ENCODE results near the gene FILIP1.

Gene FILIP1

GRCh38 chr6:75334266-75335040, 159.1 kb downstream of the FILIP1 start:
- no peak for DNase-seq (ENCODE audit: low read depth)

GRCh38 chr6:75333676-75334200, 159.9 kb downstream of the FILIP1 start:
- no peak for DNase-seq (ENCODE audit: low read depth)

- DNase-seq (ENCODE audit: low read depth) = no peak
Observed at GRCh38 chr6:75331151-75331550, 162.4 kb downstream of the FILIP1 start.

DNA sequence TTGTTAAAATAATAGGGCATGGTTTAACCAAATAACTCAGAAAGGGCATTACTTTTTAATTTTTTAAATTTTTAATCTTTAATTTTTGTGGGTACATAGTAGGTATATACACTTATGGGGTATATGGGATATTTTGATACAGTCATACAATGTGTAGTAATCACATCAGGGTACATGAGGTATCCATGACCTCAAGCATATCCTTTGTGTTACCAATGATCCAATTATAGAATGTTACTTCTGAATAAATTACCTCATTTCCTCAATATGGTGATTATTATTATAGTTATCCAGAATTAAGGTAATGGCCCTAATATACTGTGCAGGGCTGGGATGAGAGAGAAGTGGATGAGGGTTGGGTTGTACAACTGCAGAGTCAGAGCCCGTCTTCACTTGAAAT, 163.9 kb downstream of the FILIP1 start:
- no peak for DNase-seq (ENCODE audit: low read depth)

DNA sequence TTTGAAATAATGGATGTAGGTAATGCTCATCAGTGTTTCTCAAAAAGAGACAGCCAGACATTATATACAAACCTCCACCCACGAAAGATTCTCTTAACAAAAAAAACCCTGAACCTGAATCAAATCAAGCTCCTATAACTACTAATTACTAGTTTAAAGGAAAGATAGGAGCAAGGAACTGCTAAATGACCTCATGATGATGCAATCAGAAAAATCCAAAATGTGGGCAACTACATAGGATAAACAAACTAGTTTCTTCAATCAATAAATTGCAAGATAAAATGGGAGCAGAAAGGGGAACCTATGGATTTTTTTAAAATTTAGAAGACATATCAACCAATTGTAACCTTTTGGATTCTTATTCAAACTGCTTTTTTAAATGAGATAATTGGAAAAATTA, 165.8 kb downstream of the FILIP1 start:
- DNase-seq (ENCODE audit: low read depth) = no peak

DNA sequence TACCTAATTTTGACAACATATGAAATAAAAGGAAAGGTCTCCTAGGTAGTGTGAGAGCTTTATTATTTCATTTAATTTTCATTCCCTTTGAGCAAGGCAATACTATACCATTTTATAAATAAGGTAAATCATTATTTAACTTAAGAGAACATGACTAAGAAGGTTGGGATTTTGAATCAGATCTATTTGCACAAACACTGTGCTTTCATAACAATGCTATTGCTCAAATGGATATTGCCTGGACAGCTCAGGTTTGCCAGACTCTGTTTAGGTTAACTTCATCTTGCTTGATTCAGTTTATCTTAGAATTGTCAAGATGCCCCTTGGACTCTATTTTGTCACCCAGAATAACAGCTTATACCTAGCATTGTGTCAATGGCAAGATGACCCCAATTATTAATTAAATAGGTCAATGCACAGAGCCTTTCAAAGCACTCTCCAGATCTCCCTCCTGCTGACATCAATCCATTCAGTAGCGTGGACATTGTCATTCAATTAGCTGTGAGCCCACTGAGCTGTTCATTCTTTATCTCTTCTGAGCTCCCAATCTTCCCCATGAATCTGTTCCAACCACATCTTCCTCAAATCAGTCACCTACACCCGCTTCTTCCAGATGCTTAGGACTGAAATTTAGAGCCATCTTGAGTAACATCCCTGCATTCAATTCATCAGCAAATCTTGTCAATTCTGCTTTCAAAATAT, 166.9 kb downstream of the FILIP1 start:
- no peak for DNase-seq (ENCODE audit: low read depth)

DNA sequence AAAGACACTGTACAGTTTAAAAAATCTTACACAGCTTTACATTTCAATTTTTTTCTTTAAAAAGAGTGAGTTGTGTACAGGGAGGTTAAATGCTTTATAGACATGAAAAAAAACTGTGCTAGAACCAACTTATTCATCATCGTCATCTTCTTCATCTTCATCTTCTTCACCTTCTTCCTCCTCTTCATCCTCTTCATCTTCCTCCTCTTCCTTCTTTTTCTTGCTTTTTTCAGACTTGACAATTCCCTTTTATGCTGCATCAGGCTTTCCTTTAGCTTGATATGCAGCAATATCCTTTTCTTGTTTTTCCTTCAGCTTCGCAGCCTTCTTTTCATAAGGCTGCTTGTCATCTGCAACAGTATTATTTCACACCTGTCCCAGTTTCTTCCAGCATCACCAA, 174.7 kb downstream of the FILIP1 start:
- no peak for DNase-seq (ENCODE audit: low read depth)

- no peak for DNase-seq (ENCODE audit: low read depth)
Observed at GRCh38 chr6:75317503-75318206, 175.9 kb downstream of the FILIP1 start.

DNA sequence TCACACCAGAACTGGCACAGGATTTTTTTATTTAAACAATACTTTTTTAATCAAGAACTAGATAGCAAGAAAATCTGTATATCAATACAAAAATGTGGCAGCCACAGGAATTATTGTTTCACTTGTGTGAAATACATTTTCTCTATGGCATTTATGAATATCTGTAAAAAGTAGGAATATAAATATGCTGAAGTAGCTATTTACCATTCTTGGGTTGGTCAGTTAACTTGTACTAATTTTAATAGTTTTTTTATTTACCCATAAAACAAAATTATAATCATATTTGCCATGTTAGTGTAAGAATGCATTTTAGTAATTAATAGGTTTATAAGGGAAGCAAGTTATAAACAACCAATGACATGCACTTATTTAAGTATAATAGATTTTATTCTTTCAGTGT, 177.6 kb downstream of the FILIP1 start:
- no peak for DNase-seq (ENCODE audit: low read depth)

DNA sequence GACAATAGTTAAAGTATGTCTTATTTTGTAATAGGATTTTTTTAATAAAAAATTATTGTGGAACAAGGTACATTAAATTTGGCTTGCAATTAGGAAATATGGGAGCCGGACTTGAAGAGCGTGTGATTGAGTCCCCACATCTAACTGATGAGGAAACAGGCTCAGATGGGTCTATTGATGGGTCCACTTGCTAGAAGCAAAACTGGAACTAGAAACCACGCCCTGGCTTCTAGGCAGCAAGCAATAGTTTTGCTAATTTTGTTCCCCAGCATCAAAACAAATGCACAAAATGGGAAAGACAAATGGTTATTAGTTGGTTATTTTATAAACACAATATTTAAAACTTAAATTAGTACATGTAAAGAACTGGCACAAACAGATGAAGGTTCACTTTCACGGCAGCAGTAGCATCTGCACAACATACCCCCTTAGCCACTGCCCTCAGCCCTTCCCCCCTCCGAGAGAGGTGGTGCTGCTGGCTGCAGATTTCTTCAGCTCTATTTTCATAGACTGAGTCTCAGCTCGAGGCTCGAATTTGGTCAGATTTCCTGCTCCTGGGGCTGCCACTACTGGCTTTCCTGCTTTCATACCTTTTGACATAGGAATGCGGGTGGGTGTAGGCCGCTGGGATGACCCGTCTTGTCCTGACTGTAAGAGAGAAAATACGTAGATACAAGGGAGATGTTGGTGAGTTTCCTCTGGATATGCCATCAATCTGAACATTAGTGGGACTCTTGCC, 185.2 kb downstream of the FILIP1 start:
- DNase-seq (ENCODE audit: low read depth) = no peak

DNA sequence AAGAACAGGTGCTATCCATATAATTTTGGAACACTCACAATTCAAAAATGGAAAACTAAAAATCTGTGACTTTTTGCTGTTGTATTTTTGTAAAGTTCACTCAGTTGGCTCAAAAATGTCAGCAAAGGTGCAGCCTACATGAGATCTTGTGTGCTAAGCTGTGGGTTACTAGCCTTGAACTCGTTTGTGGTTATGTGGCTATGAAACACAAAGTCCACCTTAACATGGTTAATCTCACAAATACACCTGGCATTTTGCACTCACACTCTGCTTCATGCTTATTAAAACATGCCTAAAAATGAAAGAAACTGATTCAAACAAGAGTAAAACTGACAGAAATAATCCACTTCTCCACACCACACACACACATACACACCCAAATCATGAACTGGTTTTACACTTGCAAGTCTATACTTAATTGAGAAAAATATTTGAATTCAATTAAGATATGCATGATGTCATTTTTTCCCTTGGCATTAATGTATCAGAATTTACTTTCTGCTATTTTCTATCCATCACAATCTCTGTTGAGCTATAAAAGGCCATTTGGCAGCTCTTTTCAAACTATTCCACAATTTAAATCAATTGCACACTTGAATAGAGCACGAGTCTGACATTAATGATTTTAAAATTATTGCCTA, 186.1 kb downstream of the FILIP1 start:
- DNase-seq (ENCODE audit: low read depth) = no peak

GRCh38 chr6:75306064-75306463, 187.5 kb downstream of the FILIP1 start:
- no peak for DNase-seq (ENCODE audit: low read depth)

DNA sequence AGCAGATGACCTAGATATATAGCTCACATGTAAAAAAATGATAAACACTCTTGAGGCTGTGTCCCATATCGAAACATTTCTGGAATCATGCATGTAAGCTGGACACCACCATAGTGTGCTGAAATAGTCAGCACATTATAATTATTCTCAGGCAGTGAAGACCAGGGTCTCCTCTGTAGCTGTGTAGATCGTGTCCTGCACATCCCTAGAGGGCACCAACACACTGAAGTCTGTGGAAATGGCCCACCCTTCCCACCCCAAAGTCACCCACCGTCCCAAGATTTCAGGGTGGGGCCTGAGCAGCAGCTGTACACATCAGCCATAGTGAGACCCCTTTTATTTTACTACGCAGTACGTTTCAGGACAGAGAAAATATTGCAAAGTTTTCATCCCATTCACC, 188.0 kb downstream of the FILIP1 start:
- DNase-seq (ENCODE audit: low read depth) = no peak

DNA sequence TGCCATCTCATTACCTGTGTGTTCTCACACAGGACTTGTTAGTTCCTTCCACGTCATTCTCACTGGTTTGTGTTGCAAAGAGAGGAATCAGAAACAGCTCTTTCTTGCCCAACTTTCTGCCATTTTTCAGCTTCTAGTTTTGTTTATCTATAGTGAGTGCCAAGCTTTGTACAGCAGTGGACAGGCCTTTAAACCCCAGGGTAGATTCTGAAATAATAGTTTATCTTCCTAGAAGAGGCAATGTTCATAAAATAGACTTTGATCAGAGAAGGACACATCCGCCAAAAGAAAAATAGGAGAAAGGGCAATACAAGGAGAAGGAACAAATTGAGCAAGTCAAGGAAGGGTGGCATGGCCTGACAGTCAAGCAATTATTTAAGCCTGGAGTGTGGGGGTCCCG, 191.3 kb downstream of the FILIP1 start:
- DNase-seq (ENCODE audit: low read depth) = no peak

DNA sequence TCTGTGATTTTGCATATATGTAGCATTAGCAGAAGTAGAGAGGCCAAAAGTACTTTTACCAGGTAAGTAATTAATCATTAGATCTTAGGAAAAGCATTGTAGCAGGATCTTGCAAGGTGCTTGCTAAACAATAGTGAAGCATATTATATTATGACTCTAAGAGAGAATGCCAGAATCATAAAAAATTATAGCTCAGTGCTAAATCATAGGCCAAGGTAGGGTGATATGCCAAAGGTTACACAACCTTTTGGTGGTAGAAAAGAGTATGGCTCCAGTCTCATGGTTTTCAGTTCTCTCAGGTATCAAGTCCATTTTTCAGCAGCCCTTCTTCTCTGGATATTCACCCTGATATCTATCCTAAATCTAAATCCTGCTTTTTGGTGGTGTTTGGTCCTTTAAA, 192.1 kb downstream of the FILIP1 start:
- no peak for DNase-seq (ENCODE audit: low read depth)

DNA sequence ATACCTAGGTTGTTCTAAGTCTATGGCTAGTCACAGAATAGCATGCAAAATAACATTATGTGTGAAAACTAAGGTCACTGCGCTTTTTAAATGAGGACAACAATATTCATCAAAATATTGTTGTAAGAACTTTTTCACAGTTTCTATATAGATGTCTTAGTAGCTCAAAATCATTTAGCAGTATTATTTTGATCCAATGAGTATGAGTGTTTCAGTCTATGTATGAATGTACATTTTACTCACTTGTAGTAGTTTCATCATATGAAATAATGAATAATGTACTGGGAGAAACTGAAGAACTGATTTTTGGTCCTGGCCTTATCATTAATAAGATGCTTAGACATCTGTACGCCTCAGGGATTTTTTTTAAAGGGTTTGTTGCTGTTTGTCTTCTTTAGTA, 192.5 kb downstream of the FILIP1 start:
- no peak for DNase-seq (ENCODE audit: low read depth)

GRCh38 chr6:75300531-75300855, 193.1 kb downstream of the FILIP1 start:
- no peak for DNase-seq (ENCODE audit: low read depth)

DNA sequence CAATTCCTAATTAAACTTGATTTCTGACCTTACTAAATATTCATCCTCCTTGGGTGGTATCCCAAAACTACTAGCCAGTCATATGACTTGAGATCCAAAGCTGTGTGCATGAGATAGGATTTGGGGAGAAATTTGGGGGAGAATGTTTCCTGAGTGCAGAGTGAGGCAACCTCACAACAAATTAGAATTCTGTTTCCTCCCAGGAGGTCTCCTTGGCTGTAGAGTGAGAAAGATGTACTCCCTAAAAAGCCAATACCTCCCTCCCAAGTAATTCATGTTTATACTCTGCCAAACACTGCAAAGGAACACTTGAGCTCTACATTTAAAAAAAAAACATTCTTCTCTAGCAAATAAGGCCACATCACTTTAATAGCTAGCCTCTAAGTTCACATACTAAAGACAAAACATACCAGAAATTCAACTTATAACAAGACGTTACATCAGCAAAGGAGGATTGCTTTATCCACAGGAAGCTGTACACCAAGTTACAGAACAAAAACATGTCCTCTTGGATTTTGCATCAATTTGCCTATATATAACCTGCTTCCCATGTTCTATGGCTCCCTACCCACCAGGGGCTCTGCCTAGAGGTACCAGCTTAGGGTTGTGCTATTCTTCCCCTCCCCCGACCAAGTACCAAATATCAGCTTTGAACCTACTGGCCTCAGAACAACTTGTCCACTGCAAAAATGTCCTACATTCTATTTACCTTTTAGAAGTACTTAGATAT, 193.6 kb downstream of the FILIP1 start:
- DNase-seq (ENCODE audit: low read depth) = no peak

GRCh38 chr6:75296811-75297779, 196.5 kb downstream of the FILIP1 start:
- no peak for DNase-seq (ENCODE audit: low read depth)

DNA sequence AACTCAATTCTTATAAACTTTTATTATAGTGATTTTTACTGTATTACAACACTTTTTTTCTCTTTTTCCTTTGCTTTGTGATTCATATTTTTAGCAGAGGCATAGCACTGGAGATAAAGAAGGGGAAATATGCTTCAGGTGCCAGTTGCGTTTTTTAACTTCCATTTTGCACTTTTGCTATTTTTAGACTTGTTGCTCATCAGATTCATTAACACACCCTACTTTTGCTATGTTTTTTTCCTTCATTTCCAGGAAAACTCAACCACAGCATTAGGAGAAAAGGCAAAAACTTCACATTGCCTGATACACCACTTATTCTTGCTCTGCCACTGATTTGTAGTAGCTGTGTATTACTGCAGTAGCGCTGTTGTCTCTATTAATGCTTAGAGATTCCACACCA, 201.0 kb downstream of the FILIP1 start:
- DNase-seq (ENCODE audit: low read depth) = no peak

Data from activated T-cell treated with anti-CD3 and anti-CD28 coated beads for 48 hours (primary cell).